Glutamatergic neuron (in vitro differentiated cells): ENCODE data around the gene PA2G4. TPM values are rescaled to one million over a fixed set of nuclear protein-coding genes. Genes with fewer than 3 reads are reported as not detected.
A peak's percentile ranks its signal among the peaks of the same experiment; 100 is the strongest.

Experiments used
- DNase-seq: peaks from one replicate; pipeline ENCODE4 v3.0.0; 2022
- H3K27ac Mint-ChIP-seq: one replicate; pipeline ENCODE4 v1.8.0; 2020; ENCODE audit warnings: mild to moderate bottlenecking, mixed read lengths, inconsistent platforms; ENCODE audit not compliant: unreplicated experiment
- H3K27me3 Mint-ChIP-seq: one replicate; pipeline ENCODE4 v1.8.0; 2020; ENCODE audit warnings: mild to moderate bottlenecking, moderate library complexity, mixed read lengths, inconsistent platforms; ENCODE audit not compliant: unreplicated experiment
- H3K36me3 Mint-ChIP-seq: one replicate; pipeline ENCODE4 v1.8.0; 2020; ENCODE audit warnings: mild to moderate bottlenecking, mixed read lengths, inconsistent platforms; ENCODE audit not compliant: unreplicated experiment
- H3K4me1 Mint-ChIP-seq: one replicate; pipeline ENCODE4 v1.8.0; 2020; ENCODE audit warnings: mild to moderate bottlenecking, low read depth, mixed read lengths, inconsistent platforms; ENCODE audit not compliant: unreplicated experiment
- H3K4me3 Mint-ChIP-seq: one replicate; pipeline ENCODE4 v1.8.0; 2020; ENCODE audit warnings: mild to moderate bottlenecking, mixed read lengths, inconsistent platforms; ENCODE audit not compliant: unreplicated experiment
- H3K9me3 Mint-ChIP-seq: one replicate; pipeline ENCODE4 v1.8.0; 2020; ENCODE audit warnings: mild to moderate bottlenecking, moderate library complexity, mixed read lengths, inconsistent platforms; ENCODE audit not compliant: unreplicated experiment
- CTCF ChIP-seq: fragments of 200-600 bp; sonication (generic); IDR thresholded peaks from one replicate; pipeline ENCODE4 v1.5.0; 2021; ENCODE audit not compliant: partially characterized antibody, unreplicated experiment
- total RNA-seq: library from RNA; stranded (reverse); fragmentation: NEBNext Ultra II Directional; extraction: Animal tissue kit (Norgen Biotek cat#: 25700); gene quantifications from one replicate; pipeline ENCODE4 v1.2.1, GENCODE V29; 2021; ENCODE audit not compliant: unreplicated experiment

Gene PA2G4
- total RNA-seq, 1 donor from 2014 or later = 86.5 TPM

GRCh38 chr12:56103823-56104108 is 593 bp upstream of the PA2G4 start:
- H3K9me3 Mint-ChIP-seq = peaks cover 2% of the 10 kb centered on the region
- peaks cover 13% of the 10 kb centered on the region for H3K4me1 Mint-ChIP-seq
- no peak for TF ChIP-seq CTCF
- peak overlapping the region; percentile 100 for H3K4me3 Mint-ChIP-seq
- no peaks in the 10 kb centered on the region for H3K27me3 Mint-ChIP-seq
- no peak for DNase-seq
- H3K27ac Mint-ChIP-seq = peak overlapping the region; percentile 95
- H3K36me3 Mint-ChIP-seq = no peaks in the 10 kb centered on the region

DNA sequence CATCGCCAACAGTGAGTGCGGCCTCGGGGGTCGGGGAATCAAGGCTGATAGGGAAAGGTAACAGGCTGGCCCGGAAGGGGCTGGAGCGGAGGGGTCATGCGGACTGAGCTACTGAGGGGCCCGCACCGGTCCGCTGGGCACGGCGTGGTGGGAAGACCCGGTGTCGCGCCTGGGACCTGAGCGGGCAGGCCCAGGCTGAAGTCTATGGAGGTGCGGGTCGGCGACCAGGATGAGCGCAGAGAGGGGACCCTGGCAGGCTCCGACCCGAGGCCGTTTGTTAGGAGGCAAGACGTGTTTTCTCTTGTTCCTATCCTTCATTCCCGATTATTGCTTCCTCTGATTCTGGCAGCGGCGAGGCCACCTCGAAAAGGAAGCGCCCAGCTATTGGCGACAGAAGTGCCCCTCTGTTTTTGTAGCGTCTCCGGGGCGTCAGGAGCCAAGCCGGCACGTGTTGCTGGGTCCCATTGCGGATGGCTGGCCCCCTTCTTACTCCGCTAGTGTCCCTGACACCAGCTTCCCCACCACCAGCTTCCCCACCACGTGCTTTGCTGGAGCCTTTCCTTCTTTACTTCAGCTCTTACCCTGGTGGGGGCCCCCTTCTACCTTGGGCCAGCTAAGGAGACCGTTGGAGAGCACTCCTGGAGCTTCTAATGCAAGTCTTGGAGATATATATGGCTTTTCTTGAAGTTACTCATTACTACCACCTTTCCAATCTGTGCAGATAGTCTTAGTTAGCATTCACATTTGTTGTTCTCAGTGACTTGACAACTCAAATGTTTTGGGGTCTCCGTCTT is 653 bp downstream of the PA2G4 start:
- peak overlapping the region; percentile 100 for H3K4me3 Mint-ChIP-seq
- no peak for TF ChIP-seq CTCF
- peaks cover 2% of the 10 kb centered on the region for H3K9me3 Mint-ChIP-seq
- no peaks in the 10 kb centered on the region for H3K27me3 Mint-ChIP-seq
- H3K27ac Mint-ChIP-seq = peak overlapping the region; percentile 95
- peak; percentile 31 for DNase-seq
- H3K36me3 Mint-ChIP-seq = no peaks in the 10 kb centered on the region
- peaks cover 13% of the 10 kb centered on the region for H3K4me1 Mint-ChIP-seq

DNA sequence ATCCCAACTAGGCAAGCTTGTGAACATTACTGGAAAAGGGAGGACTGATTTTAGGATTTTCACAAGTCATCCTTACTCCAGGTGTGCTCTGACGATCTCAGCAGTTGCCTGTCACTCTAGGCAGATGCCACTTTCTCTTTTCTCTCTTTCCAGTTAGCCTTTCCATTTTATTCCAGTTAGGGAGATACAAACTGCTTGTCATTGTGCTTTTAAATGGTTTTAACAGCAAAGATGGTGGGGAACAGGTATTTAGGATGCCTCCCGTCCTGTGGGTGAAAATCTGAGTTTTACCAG is 1.2 kb downstream of the PA2G4 start:
- H3K27me3 Mint-ChIP-seq = no peaks in the 10 kb centered on the region
- peak overlapping the region; percentile 100 for H3K4me3 Mint-ChIP-seq
- peaks cover 13% of the 10 kb centered on the region for H3K4me1 Mint-ChIP-seq
- no peak for TF ChIP-seq CTCF
- peak overlapping the region; percentile 40 for H3K27ac Mint-ChIP-seq
- peaks cover 2% of the 10 kb centered on the region for H3K9me3 Mint-ChIP-seq
- H3K36me3 Mint-ChIP-seq = no peaks in the 10 kb centered on the region
- no peak for DNase-seq

- H3K4me3 Mint-ChIP-seq = peak overlapping the region; percentile 54
These were observed 2.9 kb downstream of the PA2G4 start for GRCh38 chr12:56107242-56107641.

More at GRCh38 chr12:56107242-56107641, 2.9 kb downstream of the PA2G4 start:
- no peak for TF ChIP-seq CTCF
- no peaks in the 10 kb centered on the region for H3K36me3 Mint-ChIP-seq
- peaks cover 13% of the 10 kb centered on the region for H3K4me1 Mint-ChIP-seq
- no peak for DNase-seq
- peaks cover 2% of the 10 kb centered on the region for H3K9me3 Mint-ChIP-seq
- no peaks in the 10 kb centered on the region for H3K27me3 Mint-ChIP-seq
- H3K27ac Mint-ChIP-seq = no peak overlapping the region
